DMS79 treated with DMSO at 0.1 percent for 48 hours (cell line): Measurements from ENCODE around the gene OBSCN.
"Not testable (repeated sequence)": the region's sequence is repeated elsewhere in the genome, so short reads cannot be mapped to it uniquely, and the experiment has no call there.

ENCODE experiments used
- DNase-seq: peaks from one replicate; lab custom pipeline; 2025; lab: John Stamatoyannopoulos, UW

The OBSCN gene

GRCh38 chr1:228185641-228185965 lies 22.2 kb upstream of the OBSCN start:
- DNase-seq = no peak

GRCh38 chr1:228188249-228188648 lies 19.6 kb upstream of the OBSCN start:
- DNase-seq = not testable (repeated sequence)

- DNase-seq = no peak
Observed at GRCh38 chr1:228190182-228190581, 17.7 kb upstream of the OBSCN start.

- DNase-seq = no peak
Observed at GRCh38 chr1:228190778-228191177, 17.1 kb upstream of the OBSCN start.

GRCh38 chr1:228194436-228194835 lies 13.4 kb upstream of the OBSCN start:
- no peak for DNase-seq

- no peak for DNase-seq
Observed at GRCh38 chr1:228194921-228195812, 12.7 kb upstream of the OBSCN start.

GRCh38 chr1:228197555-228198147 lies 10.2 kb upstream of the OBSCN start:
- no peak for DNase-seq

GRCh38 chr1:228198977-228199590 lies 8.8 kb upstream of the OBSCN start:
- no peak for DNase-seq

- no peak for DNase-seq
Observed at GRCh38 chr1:228204958-228205357, 2.9 kb upstream of the OBSCN start.

- peak; percentile 5 for DNase-seq
Observed at GRCh38 chr1:228205526-228206436, 2.1 kb upstream of the OBSCN start.

- DNase-seq = no peak
Observed at GRCh38 chr1:228206582-228207351, 1.1 kb upstream of the OBSCN start.

- DNase-seq = no peak
Observed at GRCh38 chr1:228207381-228207810, 448 bp upstream of the OBSCN start.

- no peak for DNase-seq
Observed at GRCh38 chr1:228208831-228209551, 1.1 kb downstream of the OBSCN start.

GRCh38 chr1:228209657-228210056 lies 1.8 kb downstream of the OBSCN start:
- DNase-seq = no peak

- no peak for DNase-seq
Observed at GRCh38 chr1:228210076-228210651, 2.3 kb downstream of the OBSCN start.

- no peak for DNase-seq
Observed at GRCh38 chr1:228210712-228211530, 3.1 kb downstream of the OBSCN start.

GRCh38 chr1:228211531-228212414 lies 3.9 kb downstream of the OBSCN start:
- DNase-seq = no peak

GRCh38 chr1:228212415-228212965 lies 4.6 kb downstream of the OBSCN start:
- DNase-seq = no peak
